Measurements from ENCODE around the gene PRDM15.

Gene PRDM15

DNA sequence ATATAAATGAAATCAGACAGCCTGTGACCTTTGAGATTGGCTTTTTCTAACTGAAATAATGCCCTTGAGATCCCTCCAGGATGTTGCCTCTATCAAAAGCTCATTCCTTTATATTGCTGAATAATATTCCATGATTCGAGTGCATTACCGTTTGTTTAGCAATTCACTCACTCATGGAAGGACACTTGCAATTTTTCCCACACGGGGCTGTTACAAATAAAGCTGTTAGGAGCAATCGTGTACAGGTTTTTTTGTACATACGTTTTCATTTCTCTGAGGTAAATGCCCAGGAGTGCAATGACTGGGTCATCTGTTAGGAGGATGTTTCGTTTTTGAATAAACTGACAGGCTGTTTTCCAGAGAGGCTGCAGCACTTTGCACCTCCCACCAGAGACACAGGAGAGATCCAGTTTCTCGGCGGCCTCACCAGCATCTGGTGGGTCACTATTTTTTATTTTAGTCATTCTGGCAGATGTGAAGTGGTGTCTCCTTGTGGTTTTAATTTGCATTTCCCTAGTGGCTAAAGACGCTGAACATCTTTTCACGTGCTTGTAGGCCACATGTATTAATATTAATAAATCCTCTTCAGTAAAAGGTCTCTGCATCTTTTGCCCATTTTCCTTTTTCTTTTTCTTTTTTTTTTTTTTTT is 11.0 kb downstream of the PRDM15 start:
- DNase-seq (ENCODE audit: extremely low spot score, insufficient read length, low read depth), result peak; percentile 40
- peak; percentile 88 for FAIRE-seq

DNA sequence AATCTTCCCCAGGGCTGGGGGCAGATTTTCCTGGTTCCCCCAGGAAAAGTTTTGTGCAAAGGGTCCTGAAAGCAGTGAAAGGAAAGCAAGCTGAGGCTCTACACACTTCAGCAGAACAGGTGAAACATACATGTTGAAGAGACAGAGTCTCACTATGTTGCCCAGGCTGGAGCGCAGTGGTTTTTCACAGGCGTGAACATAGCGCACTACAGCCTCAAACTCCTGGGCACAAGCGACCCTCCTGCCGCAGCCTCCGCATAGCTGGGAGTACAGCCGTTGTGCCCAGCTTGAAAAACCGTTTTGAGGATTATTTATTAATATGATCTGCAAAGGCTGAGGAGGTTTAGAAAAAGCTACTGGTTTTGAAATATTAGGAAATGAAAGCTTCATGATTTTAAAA is 11.8 kb downstream of the PRDM15 start:
- DNase-seq (ENCODE audit: extremely low spot score, insufficient read length, low read depth) (no peak), FAIRE-seq (no peak)

DNA sequence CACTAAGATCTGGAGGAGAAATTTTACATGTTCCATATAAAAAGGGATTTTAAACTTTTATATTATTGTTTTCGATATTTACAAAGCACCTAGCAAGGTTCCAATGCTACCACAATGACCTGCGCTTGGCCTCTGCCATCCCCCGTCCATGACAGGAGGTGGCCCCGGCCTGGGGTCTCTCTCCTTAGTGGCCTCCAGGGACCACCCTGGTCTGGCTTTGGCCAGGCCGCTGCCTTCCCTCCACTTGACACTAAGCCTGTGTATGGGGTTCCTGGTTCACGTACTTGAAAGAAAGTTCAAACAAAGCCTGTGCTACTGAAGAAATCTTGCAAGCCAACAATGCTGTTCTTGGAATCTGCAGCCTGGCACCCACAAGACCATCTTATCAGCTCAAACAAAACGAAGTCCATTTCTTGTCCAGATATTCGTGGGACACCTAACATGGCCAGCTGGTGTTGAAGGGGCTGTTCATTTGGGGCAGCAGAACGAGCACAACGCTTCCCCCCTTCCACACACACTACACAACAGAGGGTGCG is 12.8 kb downstream of the PRDM15 start:
- FAIRE-seq, result no peak

DNA sequence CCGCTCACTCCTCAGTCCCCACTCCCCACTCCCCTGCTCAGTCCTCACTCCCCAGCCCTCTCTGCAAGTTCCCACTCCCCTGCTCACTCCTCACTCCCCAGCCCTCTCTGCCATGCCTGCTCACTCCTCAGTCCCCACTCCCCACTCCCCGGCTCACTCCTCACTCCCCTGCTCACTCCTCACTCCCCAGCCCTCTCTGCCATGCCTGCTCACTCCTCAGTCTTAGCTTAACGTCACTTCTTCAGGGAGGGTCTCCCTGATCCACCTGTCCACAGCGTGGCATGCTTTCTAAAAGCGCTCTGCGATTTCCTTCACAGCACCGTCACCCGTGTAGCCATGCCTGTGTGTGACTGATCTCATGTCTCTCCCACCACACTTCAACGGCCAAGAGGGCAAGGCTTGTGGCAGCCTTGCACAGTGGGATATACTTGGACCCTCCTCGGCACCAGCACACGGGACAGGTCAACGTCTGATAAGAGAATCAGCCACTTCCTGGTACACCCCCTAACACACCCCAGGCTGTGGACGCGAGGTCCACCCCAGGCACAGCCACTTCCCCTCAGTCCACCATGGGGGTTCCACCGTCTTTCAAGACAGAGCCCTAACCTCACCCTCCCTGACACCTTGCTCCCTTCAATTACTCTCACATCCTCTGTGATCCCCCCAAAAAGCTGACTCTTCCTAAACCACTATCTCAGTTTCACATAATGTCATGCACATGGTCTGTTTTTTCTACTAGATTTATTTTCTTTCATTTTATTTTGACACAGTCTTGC is 14.0 kb downstream of the PRDM15 start:
- peak; percentile 96 for FAIRE-seq
- no peak for DNase-seq (ENCODE audit: extremely low spot score, insufficient read length, low read depth)

More for the DNA sequence above, 12.8 kb downstream of the PRDM15 start:
- DNase-seq (ENCODE audit: extremely low spot score, insufficient read length, low read depth), result no peak

DNA sequence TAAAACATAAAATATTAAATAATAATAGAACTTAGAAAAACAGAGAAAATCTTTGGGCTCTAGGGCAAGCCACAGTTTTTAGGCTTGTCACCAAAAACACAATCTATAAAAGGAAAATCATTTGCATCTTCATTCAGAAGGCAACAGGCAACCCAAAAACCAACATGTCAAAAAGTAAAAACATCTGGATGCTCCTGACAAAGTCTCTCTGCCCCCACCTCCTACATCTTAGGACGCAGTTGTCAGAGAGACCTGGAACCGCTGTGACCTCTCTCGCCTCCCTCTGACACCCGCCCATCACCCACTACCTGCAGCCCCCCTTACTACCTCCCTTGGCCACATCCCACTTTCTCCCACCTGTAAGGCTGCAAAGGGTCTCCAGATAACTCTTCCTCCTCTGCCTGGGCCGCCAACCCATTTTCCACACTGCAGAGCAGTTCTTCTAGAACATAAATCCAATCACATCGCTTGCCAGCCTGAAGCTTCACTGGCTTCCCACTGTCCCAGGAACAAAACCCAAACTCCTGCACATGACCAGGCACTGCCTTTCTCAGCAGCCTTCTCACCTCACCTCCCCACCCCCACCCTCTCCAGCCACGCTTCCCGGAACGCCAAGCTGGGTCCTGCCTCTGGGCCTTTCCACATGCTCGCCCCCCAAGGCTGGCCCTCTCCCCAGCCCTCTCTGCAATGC is 14.7 kb downstream of the PRDM15 start:
- DNase-seq (ENCODE audit: extremely low spot score, insufficient read length, low read depth), result no peak
- peak; percentile 9 for FAIRE-seq

DNA sequence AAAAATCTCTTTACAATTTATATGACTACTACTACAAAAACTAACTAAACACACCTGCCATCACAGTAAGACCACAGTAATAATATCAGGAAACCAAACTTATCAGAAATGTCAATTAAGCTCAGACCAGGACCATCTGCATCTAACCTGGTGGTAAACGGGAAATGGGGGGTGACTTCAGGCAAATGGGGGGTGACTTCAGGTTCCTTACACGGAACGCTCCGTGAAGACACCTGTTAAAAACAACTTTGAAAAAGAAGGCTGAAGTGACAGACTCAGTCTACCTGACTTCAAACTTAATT is 15.8 kb downstream of the PRDM15 start:
- peak; percentile 38 for FAIRE-seq
- no peak for DNase-seq (ENCODE audit: extremely low spot score, insufficient read length, low read depth)

DNA sequence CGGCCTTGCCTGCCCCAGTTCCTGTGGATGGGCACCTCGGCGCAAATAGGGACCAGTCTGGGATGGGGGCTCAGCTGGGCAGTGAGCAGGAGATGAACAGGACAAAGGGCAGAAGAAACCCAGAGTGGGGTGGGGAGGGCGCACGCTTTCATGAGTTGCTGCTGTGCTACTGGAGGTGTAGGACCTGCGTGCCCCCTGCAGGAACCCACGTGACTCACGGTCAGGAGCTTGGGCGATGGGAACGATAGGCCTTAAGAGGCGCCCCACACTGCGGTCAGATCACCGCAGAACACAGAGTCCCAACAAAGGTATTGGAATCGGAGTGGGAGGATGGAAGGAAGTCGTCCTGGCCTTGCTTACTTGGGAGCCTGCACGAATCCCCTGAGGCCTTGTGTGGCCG is 17.2 kb downstream of the PRDM15 start:
- FAIRE-seq (no peak), DNase-seq (ENCODE audit: extremely low spot score, insufficient read length, low read depth) (no peak)

DNA sequence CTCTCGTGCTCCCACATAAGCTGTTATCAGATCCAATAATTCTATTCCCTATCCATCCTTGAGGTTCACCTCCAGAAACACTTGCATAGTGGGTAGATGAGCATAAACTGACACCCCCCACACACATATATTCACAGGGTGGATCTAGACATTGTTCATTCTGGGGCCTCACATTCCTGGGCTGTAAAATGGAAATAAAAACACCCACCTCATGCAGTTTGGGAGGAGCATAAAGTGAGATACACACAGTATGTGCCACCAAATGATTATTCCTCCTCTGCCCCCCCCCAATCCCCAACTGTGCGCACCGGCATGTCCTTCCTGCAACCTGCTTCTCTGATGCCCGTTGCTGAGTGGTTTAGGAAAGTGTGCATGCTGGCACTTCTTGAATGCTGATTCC is 17.9 kb downstream of the PRDM15 start:
- FAIRE-seq (no peak), DNase-seq (ENCODE audit: extremely low spot score, insufficient read length, low read depth) (no peak)

DNA sequence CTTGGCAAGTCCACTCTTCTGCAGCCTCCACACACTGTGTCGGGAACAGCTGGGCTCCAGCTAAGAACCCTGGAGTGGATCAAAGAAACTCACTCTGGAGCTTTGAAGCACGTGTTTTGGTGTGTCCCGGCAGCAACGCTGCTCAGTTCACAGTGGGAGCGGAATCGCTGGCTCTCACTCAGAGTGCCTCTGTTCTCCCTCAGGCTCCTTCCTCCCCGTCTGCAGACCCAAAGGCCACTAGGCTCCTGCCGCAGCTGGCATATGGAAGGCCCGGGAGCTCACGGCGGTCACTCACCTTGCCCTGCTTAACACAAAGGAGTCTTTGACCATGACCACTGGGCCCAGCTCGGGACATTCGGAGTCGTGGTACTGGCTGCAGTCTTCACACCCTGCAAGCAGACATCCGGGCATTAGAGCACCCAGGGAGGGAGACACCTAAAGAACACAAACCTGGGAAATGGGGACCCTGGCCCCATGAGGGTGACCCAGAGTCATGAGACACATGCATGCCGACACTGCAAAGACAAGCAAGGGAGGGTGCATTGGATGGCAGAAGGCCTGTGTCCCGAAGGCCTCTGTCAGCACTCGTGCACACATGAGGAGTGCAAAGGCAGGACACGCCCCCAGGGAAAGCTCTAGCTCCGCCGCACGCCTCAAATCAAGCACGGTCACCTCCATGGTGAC is 19.7 kb downstream of the PRDM15 start:
- DNase-seq (ENCODE audit: extremely low spot score, insufficient read length, low read depth) (no peak), FAIRE-seq (no peak)

DNA sequence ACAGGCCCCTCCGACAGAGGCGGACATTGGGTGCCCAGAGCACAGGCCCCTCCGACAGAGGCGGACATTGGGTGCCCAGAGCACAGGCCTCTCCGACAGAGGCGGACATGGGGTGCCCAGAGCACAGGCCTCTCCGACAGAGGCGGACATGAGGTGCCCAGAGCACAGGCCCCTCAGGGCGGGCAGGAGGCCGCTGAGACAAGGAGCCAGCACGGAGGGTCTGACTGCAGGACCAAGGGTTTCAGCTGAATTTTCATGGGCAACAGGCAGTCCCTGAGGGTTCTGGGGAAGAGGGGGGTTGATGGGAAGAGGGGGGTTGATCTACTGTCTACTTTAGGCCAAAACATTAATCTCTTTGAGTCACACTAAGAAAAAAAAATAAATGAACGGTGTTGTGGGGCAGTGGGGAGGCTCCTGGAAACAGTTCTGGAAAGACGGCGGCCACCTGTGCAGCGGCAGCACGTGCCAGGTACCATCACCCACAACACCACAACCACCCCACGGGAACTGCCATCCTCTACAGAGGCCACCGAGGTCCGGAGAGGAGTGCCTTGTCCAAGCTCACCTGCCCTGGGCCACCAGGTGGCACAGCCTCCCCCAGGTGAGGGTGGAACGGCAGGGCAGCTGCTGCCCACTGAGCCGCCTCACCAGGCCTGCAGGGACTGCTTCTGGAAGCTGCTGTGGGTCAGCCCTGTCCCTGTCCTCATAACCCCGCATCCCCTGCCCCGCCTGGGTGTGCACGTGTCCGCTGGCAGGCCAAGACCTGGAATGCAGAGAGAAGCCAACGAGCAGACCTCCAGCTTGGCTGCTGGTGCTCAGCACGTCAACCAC is 20.5 kb downstream of the PRDM15 start:
- DNase-seq (ENCODE audit: extremely low spot score, insufficient read length, low read depth), result no peak
- no peak for FAIRE-seq

DNA sequence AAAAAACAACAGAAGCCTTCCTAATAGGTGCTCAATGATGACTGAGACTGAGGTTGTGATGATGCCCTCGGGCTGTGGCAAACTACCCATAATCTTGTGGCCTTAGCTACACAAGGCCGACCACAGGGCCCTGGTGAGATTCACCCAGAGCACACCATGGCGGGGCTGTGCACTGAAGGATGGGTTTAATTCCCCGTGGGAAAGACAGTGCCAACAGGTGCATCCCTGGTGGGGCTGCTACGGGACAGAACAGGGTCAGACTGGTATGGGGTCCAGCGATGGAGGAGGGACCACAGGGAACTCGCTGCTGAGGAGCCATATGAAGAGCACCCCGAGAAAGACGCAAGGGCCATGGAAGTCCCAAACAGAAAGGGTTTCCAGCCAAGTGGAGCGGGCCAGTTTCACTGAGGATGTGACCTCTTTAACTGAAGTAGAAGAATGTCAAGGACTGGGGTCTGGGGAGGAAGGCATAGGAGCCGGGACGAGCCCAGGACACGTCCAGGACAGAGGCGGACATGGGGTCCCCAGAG is 21.3 kb downstream of the PRDM15 start:
- DNase-seq (ENCODE audit: extremely low spot score, insufficient read length, low read depth) (no peak), FAIRE-seq (no peak)

DNA sequence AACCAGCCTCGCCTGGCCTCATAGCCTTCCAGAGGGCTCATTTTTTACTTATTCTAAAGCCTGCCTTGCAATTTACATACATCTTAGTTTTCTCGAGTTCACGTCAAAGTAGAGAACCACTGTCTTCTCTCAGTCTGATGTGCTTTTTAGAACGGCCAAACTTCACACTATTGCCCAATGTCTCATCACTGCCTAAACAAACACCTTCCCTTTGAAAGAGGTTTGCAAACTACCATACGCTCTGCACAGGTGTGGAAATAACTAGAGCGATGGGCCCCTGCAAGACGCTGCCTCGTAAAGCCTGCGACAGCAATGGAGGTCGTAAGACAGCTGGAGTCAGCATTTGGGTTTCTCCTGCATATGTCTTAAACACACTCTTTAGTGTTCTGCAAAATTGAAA is 22.6 kb downstream of the PRDM15 start:
- no peak for FAIRE-seq
- DNase-seq (ENCODE audit: extremely low spot score, insufficient read length, low read depth), result no peak

DNA sequence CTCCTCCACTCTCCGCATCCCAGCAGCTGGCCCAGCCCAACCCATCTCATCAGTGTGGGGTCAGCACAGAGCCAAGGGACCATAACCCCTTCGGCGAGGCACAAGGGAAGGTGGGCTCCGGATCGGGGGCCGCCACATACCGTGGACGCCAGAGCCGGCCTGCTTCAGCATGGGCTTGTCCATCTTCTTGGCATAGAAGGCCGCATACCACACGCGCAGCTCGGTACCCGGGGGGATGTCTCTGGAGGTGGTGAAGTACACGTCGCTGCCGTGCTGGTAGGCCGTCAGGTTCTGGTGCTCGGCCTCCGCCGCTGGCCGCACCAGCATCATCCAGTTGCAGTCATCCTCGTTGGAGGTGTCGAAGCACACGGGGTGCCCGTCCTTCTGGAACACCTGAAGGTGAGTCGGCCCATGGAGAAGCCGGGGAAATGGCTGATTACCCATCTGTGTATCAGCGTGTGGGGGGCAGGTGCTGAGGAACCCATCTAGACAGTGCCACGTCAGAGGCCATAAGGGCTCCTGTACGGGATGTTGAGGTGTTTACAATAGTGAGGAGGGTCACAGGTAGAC is 24.6 kb downstream of the PRDM15 start:
- DNase-seq (ENCODE audit: extremely low spot score, insufficient read length, low read depth), result no peak
- no peak for FAIRE-seq

DNA sequence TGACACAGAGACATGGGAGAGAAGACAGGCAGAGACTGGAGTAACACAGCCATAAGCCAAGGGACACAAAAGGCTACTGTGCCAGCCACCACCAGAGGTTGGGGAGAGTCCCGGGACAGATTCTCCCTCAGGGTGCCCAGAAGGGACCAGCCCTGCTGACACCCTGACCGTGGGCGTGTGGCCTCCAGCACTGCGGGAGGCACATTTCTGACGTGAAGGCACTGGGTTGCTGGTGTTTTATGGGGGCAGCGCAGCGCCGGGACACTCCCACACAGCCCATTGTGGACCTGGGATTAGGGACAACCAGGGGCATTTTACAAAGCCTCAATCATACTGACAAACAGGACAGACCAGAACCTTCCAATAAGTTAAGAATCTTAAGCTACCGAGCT is 26.2 kb downstream of the PRDM15 start:
- DNase-seq (ENCODE audit: extremely low spot score, insufficient read length, low read depth), result no peak
- no peak for FAIRE-seq

DNA sequence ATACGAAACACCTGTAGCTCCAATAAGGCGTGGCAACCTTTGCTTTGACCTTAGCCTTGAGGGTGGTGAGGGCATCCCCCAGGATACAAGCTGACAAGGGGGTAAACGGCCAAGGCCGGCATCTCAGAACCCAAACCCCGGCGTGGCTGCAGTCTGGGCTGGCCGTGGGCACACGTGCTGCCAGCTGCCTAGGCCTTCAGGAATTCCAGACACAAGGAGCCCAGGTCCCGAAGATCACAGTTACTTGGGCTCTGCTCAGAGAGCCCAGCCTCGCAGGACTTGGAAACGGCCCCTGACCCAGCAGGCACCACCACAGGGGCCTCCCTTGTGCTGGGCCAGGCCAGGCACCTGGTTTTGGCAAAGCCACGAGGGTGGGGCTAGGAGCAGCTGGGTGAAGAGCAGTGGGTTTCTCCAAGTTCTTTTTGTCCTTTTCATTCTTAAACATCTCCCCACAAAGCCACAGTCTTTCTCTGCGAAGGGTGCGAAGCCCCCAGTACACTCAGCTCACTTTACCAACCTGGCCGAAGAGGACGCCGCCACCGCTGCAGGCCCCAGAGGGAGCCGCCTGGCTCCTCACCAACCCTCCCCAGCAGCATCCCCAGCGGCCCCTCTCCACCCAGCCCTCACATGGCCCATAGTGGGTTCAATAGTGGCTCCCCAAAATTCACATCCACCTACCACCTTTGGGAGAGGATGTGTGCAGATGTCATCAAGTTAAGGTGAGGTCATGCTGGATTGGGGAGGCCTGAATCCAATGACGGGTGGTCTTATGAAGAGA is 26.8 kb downstream of the PRDM15 start:
- DNase-seq (ENCODE audit: extremely low spot score, insufficient read length, low read depth) (no peak), FAIRE-seq (no peak)

DNA sequence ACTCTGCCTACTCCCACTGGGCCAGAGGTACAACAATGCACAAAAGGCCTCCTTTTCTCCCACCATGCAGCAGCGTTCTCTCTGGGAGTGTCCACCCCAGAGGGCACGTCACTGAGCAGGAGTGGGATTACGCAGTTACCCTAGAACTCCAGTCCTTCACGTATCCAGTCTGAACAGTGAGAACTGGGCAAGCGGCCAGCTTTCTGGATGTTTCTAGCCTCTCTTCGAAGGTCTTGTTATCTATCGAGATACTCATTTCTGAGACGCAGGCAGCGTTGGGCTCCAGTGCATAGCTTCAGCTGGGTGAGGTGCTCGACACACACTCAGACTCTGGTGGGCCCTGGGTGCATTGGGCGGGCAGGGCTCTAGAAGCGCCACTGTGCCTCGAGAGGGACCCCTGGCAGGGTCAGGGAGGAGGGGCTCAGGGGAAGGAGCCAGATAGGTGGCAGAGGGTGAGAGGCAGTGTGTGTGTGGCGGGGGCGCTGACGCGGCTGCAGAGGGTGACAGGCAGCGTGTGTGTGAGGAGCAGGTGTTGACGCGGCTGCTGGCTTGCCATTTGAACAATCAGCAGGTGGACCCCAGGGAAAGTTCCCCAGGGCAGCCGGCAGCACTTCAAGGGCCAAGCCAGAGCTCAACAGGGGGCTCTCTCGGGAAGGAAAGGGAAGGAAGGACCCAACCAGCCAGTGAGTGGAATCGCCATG is 27.9 kb downstream of the PRDM15 start:
- DNase-seq (ENCODE audit: extremely low spot score, insufficient read length, low read depth) (no peak), FAIRE-seq (no peak)

DNA sequence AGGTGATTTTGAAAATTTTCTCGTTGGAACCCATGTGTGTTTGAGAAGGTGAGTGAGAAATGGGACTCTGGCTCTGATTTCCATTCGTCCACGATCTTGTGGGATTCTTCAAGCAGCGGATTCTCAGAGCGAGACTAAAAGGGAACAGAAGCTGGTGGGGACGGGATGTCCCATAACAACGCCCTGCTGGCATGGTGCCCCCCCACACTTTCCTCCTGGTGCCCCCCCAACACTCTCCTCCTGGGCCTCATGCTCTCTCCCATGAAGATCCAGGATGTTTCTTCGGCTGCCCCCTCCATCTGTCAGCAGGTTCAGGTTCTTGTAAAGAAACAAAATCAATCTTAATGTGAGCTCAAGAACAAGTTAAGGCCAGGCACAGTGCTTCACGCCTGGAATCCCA is 29.1 kb downstream of the PRDM15 start:
- DNase-seq (ENCODE audit: extremely low spot score, insufficient read length, low read depth), result no peak
- FAIRE-seq, result no peak
